Duodenal mucosa (tissue), 2 donors: ENCODE data around the gene DNAJB6.

Experiments used
- H3K27ac ChIP-seq: one replicate; pipeline ENCODE4 v1.7.0; 2013; ENCODE audit warnings: low read depth, low read length
- H3K27me3 ChIP-seq, 2 donors: one replicate each; pipeline ENCODE4 v1.7.0; 2013; ENCODE audit warnings: low read length in 2 of 2, control low read depth in 1 of 2; ENCODE audit not compliant: insufficient read depth in 2 of 2, control insufficient read depth in 1 of 2
- H3K36me3 ChIP-seq, 2 donors: one replicate each; pipeline ENCODE4 v1.7.0; 2013; ENCODE audit warnings: low read length in 2 of 2, control low read depth in 1 of 2; ENCODE audit not compliant: insufficient read depth in 2 of 2, control insufficient read depth in 1 of 2
- H3K4me1 ChIP-seq, 2 donors: one replicate each; pipeline ENCODE4 v1.7.0; 2013; ENCODE audit warnings: low read length in 2 of 2, control low read depth in 1 of 2; ENCODE audit not compliant: insufficient read depth in 2 of 2, control insufficient read depth in 1 of 2
- H3K4me3 ChIP-seq, 2 donors: one replicate each; pipeline ENCODE4 v1.7.0; 2013; ENCODE audit warnings: low read length in 2 of 2, low read depth in 1 of 2
- H3K9ac ChIP-seq, 2 donors: one replicate each; pipeline ENCODE4 v1.7.0; 2013; ENCODE audit warnings: low read length in 2 of 2, low read depth in 1 of 2
- H3K9me3 ChIP-seq, 2 donors: one replicate each; pipeline ENCODE4 v1.7.0; 2013; ENCODE audit warnings: low read length in 2 of 2, control low read depth in 1 of 2; ENCODE audit not compliant: control insufficient read depth in 1 of 2

DNAJB6 gene

GRCh38 chr7:157427811-157428553 lies 91.2 kb downstream of the DNAJB6 start:
- H3K27ac ChIP-seq, result no peak overlapping the region
- no peaks in the 10 kb centered on the region for H3K36me3 ChIP-seq
- H3K4me3 ChIP-seq, result no peak overlapping the region
- H3K27me3 ChIP-seq, result no peaks in the 10 kb centered on the region
- H3K9ac ChIP-seq, result no peak overlapping the region
- H3K9me3 ChIP-seq, result no peaks in the 10 kb centered on the region
- H3K4me1 ChIP-seq, result peaks cover 0 to 7% of the 10 kb centered on the region in 2 donors

GRCh38 chr7:157428554-157428945 lies 91.7 kb downstream of the DNAJB6 start:
- Histone ChIP-seq H3K27ac (no peak overlapping the region), H3K4me3 (no peak overlapping the region), H3K9me3 (no peaks in the 10 kb centered on the region), H3K4me1 (peaks cover 0 to 11% of the 10 kb centered on the region in 2 donors), H3K36me3 (no peaks in the 10 kb centered on the region), H3K27me3 (no peaks in the 10 kb centered on the region), H3K9ac (no peak overlapping the region)

GRCh38 chr7:157429001-157429679 lies 92.3 kb downstream of the DNAJB6 start:
- no peak overlapping the region for H3K4me3 ChIP-seq
- H3K9me3 ChIP-seq, result no peaks in the 10 kb centered on the region
- H3K9ac ChIP-seq, result no peak overlapping the region
- H3K27ac ChIP-seq, result no peak overlapping the region
- H3K4me1 ChIP-seq, result peaks cover 0 to 11% of the 10 kb centered on the region in 2 donors
- H3K36me3 ChIP-seq, result no peaks in the 10 kb centered on the region
- no peaks in the 10 kb centered on the region for H3K27me3 ChIP-seq

GRCh38 chr7:157429680-157430224 lies 92.9 kb downstream of the DNAJB6 start:
- H3K27ac ChIP-seq, result no peak overlapping the region
- no peaks in the 10 kb centered on the region for H3K27me3 ChIP-seq
- no peaks in the 10 kb centered on the region for H3K36me3 ChIP-seq
- peaks cover 0 to 11% of the 10 kb centered on the region in 2 donors for H3K4me1 ChIP-seq
- no peak overlapping the region for H3K4me3 ChIP-seq
- no peak overlapping the region for H3K9ac ChIP-seq
- H3K9me3 ChIP-seq, result no peaks in the 10 kb centered on the region

- H3K27me3 ChIP-seq, result no peaks in the 10 kb centered on the region
Observed at GRCh38 chr7:157430721-157431120, 93.9 kb downstream of the DNAJB6 start.

GRCh38 chr7:157431173-157431950 lies 94.6 kb downstream of the DNAJB6 start:
- H3K27ac ChIP-seq, result no peak overlapping the region
- H3K4me1 ChIP-seq, result peaks cover 0 to 11% of the 10 kb centered on the region in 2 donors
- no peaks in the 10 kb centered on the region for H3K9me3 ChIP-seq
- H3K4me3 ChIP-seq, result no peak overlapping the region
- H3K36me3 ChIP-seq, result no peaks in the 10 kb centered on the region
- no peak overlapping the region for H3K9ac ChIP-seq
- H3K27me3 ChIP-seq, result no peaks in the 10 kb centered on the region

More at GRCh38 chr7:157430721-157431120, 93.9 kb downstream of the DNAJB6 start:
- Histone ChIP-seq H3K9me3 (no peaks in the 10 kb centered on the region), H3K4me3 (no peak overlapping the region), H3K4me1 (peaks cover 0 to 11% of the 10 kb centered on the region in 2 donors), H3K27ac (no peak overlapping the region), H3K9ac (no peak overlapping the region), H3K36me3 (no peaks in the 10 kb centered on the region)

- H3K36me3 ChIP-seq, result no peaks in the 10 kb centered on the region
- no peaks in the 10 kb centered on the region for H3K9me3 ChIP-seq
- H3K9ac ChIP-seq, result no peak overlapping the region
- no peaks in the 10 kb centered on the region for H3K27me3 ChIP-seq
- H3K27ac ChIP-seq, result no peak overlapping the region
- H3K4me1 ChIP-seq, result peaks cover 0 to 11% of the 10 kb centered on the region in 2 donors
- H3K4me3 ChIP-seq, result no peak overlapping the region
Observed at GRCh38 chr7:157431951-157432540, 95.2 kb downstream of the DNAJB6 start.

GRCh38 chr7:157432541-157432956 lies 95.7 kb downstream of the DNAJB6 start:
- H3K36me3 ChIP-seq, result no peaks in the 10 kb centered on the region
- H3K9me3 ChIP-seq, result no peaks in the 10 kb centered on the region
- H3K9ac ChIP-seq, result no peak overlapping the region
- peaks cover 0 to 11% of the 10 kb centered on the region in 2 donors for H3K4me1 ChIP-seq
- H3K27me3 ChIP-seq, result no peaks in the 10 kb centered on the region
- no peak overlapping the region for H3K27ac ChIP-seq
- peak overlapping the region in 1 of 2 donors; percentile 36 for H3K4me3 ChIP-seq

- no peaks in the 10 kb centered on the region for H3K27me3 ChIP-seq
- no peak overlapping the region for H3K9ac ChIP-seq
- H3K4me1 ChIP-seq, result peaks cover 0 to 11% of the 10 kb centered on the region in 2 donors
- H3K4me3 ChIP-seq, result peak overlapping the region in 1 of 2 donors; percentile 36
- no peaks in the 10 kb centered on the region for H3K36me3 ChIP-seq
- H3K9me3 ChIP-seq, result no peaks in the 10 kb centered on the region
- no peak overlapping the region for H3K27ac ChIP-seq
Observed at GRCh38 chr7:157432957-157433576, 96.3 kb downstream of the DNAJB6 start.
